WI38 (cell line): Measurements from ENCODE around the gene MACROD2.

Experiments used
- H3K4me3 ChIP-seq: 2 replicates; pipeline ENCODE4 v1.5.1; 2011; ENCODE audit warnings: low read depth, mild to moderate bottlenecking, control low read depth, low read length
- TF ChIP-seq, protein P1 (sequence below): IDR thresholded peaks from 2 replicates; pipeline ENCODE4 v1.5.1; 2012; ENCODE audit warnings: low read depth, mild to moderate bottlenecking, control low read depth, low read length

Gene MACROD2

DNA sequence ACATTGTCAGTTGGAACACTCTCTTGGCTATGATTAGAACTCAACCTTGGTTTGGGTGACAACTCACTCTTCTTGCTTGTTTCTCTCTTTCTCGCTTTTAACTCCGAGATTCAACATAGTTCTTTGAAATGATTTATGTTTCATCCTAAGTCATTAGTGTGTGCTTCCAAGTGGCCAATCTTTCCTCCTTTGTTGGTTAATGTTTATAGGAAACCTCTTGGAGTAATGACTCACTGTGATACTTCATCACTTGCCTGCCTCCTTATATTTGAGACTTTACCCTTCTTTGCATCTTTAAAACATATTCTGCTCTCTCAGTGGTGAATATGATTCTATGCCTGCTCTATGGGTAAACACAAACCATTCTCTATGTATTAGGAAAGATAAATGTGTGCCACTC lies 621.8 kb downstream of the MACROD2 start:
- H3K4me3 ChIP-seq = no peak overlapping the region
- TF ChIP-seq, protein P1, sequence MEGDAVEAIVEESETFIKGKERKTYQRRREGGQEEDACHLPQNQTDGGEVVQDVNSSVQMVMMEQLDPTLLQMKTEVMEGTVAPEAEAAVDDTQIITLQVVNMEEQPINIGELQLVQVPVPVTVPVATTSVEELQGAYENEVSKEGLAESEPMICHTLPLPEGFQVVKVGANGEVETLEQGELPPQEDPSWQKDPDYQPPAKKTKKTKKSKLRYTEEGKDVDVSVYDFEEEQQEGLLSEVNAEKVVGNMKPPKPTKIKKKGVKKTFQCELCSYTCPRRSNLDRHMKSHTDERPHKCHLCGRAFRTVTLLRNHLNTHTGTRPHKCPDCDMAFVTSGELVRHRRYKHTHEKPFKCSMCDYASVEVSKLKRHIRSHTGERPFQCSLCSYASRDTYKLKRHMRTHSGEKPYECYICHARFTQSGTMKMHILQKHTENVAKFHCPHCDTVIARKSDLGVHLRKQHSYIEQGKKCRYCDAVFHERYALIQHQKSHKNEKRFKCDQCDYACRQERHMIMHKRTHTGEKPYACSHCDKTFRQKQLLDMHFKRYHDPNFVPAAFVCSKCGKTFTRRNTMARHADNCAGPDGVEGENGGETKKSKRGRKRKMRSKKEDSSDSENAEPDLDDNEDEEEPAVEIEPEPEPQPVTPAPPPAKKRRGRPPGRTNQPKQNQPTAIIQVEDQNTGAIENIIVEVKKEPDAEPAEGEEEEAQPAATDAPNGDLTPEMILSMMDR = no peak

DNA sequence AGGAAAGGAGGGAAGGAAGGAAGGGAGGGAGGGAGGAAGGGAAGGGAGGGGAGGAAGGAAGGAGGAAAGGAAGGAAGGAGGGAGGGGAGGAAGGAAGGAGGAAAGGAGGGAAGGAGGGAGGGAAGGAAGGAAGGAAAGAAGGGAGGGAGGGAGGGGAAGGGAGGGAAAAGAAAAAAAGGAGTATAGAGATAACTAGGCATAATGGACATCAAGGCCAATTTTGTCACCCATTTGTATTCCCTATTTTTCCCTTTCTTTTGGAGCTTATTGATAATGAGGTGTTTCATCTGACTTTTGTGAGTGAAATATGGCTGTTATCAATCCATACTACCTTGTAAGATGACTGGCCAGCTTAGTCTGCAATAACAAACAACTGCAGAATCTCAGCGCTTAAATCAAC lies 624.1 kb downstream of the MACROD2 start:
- TF ChIP-seq, protein P1 = no peak
- no peak overlapping the region for H3K4me3 ChIP-seq

DNA sequence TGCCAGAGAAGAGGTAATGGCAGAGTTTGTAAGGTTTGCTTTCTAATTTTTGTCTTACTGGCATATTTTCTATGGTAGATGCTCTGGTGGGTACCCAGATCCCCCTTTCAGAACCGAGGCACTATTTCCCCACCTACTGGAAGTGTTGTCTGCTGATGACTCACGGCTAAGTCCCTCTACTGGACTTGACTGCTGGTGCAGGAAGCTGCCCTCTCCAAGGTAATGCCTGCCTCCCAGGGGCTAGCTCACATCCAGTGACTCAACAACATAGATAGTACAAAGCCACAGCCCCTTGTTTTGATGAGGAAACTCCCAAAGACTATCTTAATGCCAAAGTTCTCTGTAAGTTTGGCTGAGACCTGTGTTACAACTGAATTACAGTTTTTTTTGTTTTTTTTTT lies 627.5 kb downstream of the MACROD2 start:
- TF ChIP-seq, protein P1 = no peak
- H3K4me3 ChIP-seq = no peak overlapping the region

DNA sequence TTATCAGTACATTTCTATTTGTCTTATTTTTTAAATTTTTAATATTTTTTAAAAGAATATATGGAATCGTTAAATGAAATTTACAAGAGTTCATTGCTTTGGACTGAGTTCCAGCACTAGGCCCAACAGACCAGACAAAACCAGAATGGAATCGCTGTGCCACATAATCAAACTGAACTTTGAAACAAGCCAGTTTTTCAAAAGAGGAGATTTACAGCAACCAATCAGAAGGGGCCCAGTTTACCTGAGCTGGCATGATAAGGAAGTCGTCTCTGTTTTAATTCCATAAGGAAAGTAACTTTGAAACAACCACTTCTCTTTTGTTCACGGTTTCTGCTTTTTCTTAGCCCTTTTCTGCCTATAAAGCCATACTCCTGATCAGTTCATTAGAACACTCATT lies 635.7 kb downstream of the MACROD2 start:
- TF ChIP-seq, protein P1 = no peak
- no peak overlapping the region for H3K4me3 ChIP-seq

DNA sequence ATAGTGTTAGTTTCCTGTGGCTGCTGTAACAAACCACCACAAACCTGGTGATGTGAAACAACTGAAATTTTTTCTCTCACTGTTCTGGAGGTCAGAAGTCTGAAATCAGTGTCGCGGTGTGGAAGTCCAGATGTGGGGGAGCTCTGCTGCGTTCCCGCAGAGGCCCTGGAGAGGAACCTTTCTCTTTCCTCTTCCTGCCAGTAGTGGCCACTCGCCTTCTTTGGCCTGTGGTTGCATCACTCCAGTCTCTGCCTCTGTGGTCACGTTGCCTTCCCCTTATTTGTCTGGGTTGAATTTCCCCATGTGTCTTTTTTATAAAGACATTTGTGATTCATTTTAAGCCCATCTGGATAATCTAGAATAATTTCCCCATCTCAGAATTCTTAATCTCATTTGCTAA lies 637.6 kb downstream of the MACROD2 start:
- H3K4me3 ChIP-seq = no peak overlapping the region
- TF ChIP-seq, protein P1 = no peak

DNA sequence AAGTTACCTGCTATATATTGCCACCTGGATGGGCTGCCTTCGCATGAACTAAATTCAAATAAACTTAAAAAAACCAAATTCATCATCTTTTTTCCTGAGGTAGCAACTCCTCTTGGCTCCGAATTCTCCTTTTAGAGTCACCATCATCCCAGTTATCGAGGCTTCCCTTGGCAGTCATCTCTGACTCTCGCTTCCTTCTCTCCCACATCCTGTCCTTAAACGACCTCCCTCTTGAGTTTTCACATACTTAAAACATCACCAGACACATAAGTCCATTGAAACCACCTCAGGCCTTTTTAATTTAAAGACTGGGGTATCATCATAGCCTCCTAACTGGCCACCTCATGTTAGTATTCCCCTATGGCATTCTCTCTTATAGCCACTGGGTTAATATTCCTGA lies 638.2 kb downstream of the MACROD2 start:
- TF ChIP-seq, protein P1 = no peak
- no peak overlapping the region for H3K4me3 ChIP-seq

DNA sequence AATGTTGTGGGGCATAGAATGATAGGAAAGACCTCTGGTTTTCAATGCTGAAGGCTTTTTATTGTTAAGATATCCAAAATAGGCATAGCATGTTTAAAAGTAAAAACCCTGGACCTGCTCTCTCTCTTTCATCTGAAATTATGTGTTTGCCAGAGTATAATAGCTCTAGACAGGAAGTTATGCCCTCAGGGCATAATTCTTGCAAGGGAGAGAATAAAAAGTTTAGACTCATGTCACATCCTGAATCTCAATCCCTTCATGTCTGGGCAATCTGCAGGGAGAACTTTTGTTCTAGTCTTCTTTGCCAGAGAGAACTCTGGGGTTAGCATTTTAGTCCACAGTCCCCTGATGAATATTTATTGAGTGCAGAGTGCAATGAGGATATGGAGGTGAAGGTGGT lies 639.3 kb downstream of the MACROD2 start:
- H3K4me3 ChIP-seq = no peak overlapping the region
- TF ChIP-seq, protein P1 = no peak
